ENCODE results near the gene CYP27C1. TPM values are rescaled to one million over a fixed set of nuclear protein-coding genes. Genes with fewer than 3 reads are reported as not detected.
"Not testable (repeated sequence)": the region's sequence is repeated elsewhere in the genome, so short reads cannot be mapped to it uniquely, and the experiment has no call there.

CYP27C1 gene
- total and polyA plus RNA-seq, 2 of the 13 experiments (the other 11 are each of a cell fraction or from before 2014, with no cell fraction given) = not detected

DNA sequence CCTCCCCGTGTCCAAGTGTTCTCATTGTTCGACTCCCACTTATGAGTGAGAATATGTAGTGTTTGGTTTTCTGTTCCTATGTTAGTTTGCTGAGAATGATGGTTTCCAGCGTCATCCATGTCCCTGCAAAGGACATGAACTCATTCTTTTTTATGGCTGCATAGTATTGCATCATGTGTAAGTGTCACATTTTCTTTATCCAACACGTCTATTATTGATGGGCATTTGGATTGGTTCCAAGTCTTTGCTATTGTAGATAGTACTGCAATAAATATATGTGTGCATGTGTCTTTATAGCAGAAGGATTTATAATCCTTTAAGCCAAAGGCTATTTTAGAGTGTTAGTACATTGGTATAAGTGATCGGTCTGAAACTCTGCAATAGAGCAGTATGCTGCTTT lies 4.0 kb upstream of the CYP27C1 start:
- FAIRE-seq; in situ Hi-C loops (cut with HindIII; ENCODE audit: extremely low pct_ligation_motif_present, low pct_unique_long_range_greater_than_20kb): not testable (repeated sequence)
- 55% methylated on average over 5 of the region's 5 CpGs for WGBS (ENCODE audit: low lambda C conversion rate)

GRCh38 chr2:127220768-127221527 lies 849 bp upstream of the CYP27C1 start:
- no peak for DNase-seq (ENCODE audit: low spot score)
- 0 out of 2 replicates have a peak, but pooled peaks have one; percentile 36 for TF ChIP-seq UBTF (CRISPR knock-in tag; IDR thresholded peaks at IDR 0.05)
- TF ChIP-seq ZSCAN31 (CRISPR knock-in tag; IDR thresholded peaks at IDR 0.05; ENCODE audit: low read depth) = no peak
- TF ChIP-seq, protein P1, sequence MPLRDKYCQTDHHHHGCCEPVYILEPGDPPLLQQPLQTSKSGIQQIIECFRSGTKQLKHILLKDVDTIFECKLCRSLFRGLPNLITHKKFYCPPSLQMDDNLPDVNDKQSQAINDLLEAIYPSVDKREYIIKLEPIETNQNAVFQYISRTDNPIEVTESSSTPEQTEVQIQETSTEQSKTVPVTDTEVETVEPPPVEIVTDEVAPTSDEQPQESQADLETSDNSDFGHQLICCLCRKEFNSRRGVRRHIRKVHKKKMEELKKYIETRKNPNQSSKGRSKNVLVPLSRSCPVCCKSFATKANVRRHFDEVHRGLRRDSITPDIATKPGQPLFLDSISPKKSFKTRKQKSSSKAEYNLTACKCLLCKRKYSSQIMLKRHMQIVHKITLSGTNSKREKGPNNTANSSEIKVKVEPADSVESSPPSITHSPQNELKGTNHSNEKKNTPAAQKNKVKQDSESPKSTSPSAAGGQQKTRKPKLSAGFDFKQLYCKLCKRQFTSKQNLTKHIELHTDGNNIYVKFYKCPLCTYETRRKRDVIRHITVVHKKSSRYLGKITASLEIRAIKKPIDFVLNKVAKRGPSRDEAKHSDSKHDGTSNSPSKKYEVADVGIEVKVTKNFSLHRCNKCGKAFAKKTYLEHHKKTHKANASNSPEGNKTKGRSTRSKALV (CRISPR knock-in tag; IDR thresholded peaks at IDR 0.05) = 0 out of 2 replicates have a peak, but pooled peaks have one; percentile 11
- TF ChIP-seq EZH2 (conservative IDR thresholded peaks at IDR 0.05; ENCODE audit: low read depth, low read length) = peak; percentile 87; the same call in 1 of the 2 replicates
- TF ChIP-seq CBX2 (IDR thresholded peaks at IDR 0.05; ENCODE audit: low read depth, low read length) = peak; percentile 62
- no peak for TF ChIP-seq CBX2 (CRISPR knock-in tag; IDR thresholded peaks at IDR 0.05; ENCODE audit: low read depth)
- no peak for TF ChIP-seq FOXM1 (CRISPR knock-in tag; IDR thresholded peaks at IDR 0.05)
- Histone ChIP-seq H3K36me3 (replicated peaks in 1 of 2; ENCODE audit: control insufficient read depth in 1 of 2, insufficient read depth in 2 of 2, low read length in 2 of 2) (no peaks in the 10 kb centered on the region), H3K79me2 (ENCODE audit: insufficient read depth, low read length) (no peaks in the 10 kb centered on the region), H3K27me3 (ENCODE audit: control insufficient read depth in 1 of 2, insufficient read depth in 2 of 2, low read length in 2 of 2) (peaks cover 22 to 56% of the 10 kb centered on the region in 2 experiments), H3K9ac (ENCODE audit: insufficient read depth, low read depth, low read length) (no peak overlapping the region), H3K4me3 (replicated peaks in 1 of 3; ENCODE audit: insufficient read depth in 1 of 3, low read depth in 2 of 3, low read length in 3 of 3) (peak overlapping the region in 2 of 3 experiments; percentile 13 to 66; a peak in 2 of 6 replicates), H2AFZ (ENCODE audit: low read length) (no peak overlapping the region), H4K20me1 (ENCODE audit: insufficient read depth, low read length) (no peaks in the 10 kb centered on the region), H3K27ac (ENCODE audit: extremely low read length, insufficient read depth, low read length) (no peak overlapping the region), H3K4me2 (ENCODE audit: low read depth, low read length) (peak overlapping the region; percentile 91), H3K4me1 (ENCODE audit: insufficient read depth, low read length) (peaks cover 22% of the 10 kb centered on the region), H3K9me3 (ENCODE audit: low read length) (no peaks in the 10 kb centered on the region)
- 58% methylated on average over 31 of the region's 31 CpGs for WGBS (ENCODE audit: low lambda C conversion rate)
- peak; percentile 60 for ATAC-seq
- BruUV-seq (replicated peaks) = no TSS peak
- ChIA-PET CTCF (ENCODE audit: low intra/inter-chr PET ratio, low total read pairs) (no interaction called here), POLR2A (no interaction called here)
- intact Hi-C loops (cut with micrococcal nuclease; ENCODE audit: unreplicated experiment) (no loop called here), in situ Hi-C loops (cut with HindIII; ENCODE audit: extremely low pct_ligation_motif_present, low pct_unique_long_range_greater_than_20kb) (no loop called here)
- no peak for FAIRE-seq

More for the DNA sequence above, 4.0 kb upstream of the CYP27C1 start:
- Histone ChIP-seq H3K4me1 (ENCODE audit: insufficient read depth, low read length) (peaks cover 34% of the 10 kb centered on the region), H3K27me3 (ENCODE audit: control insufficient read depth in 1 of 2, insufficient read depth in 2 of 2, low read length in 2 of 2) (peaks cover 16 to 36% of the 10 kb centered on the region in 2 experiments)
- peak; percentile 76 for TF ChIP-seq ATF7 (IDR thresholded peaks at IDR 0.05)
- intact Hi-C loops (cut with micrococcal nuclease; ENCODE audit: unreplicated experiment); H3K4me2 ChIP-seq (ENCODE audit: low read depth, low read length); H3K4me3 ChIP-seq (replicated peaks in 1 of 3; ENCODE audit: insufficient read depth in 1 of 3, low read depth in 2 of 3, low read length in 3 of 3); H4K20me1 ChIP-seq (ENCODE audit: insufficient read depth, low read length); POLR2A ChIA-PET; H2AFZ ChIP-seq (ENCODE audit: low read length); H3K9ac ChIP-seq (ENCODE audit: insufficient read depth, low read depth, low read length); DNase-seq (ENCODE audit: low spot score); CTCF ChIA-PET (ENCODE audit: low intra/inter-chr PET ratio, low total read pairs); BruUV-seq (replicated peaks); H3K36me3 ChIP-seq (replicated peaks in 1 of 2; ENCODE audit: control insufficient read depth in 1 of 2, insufficient read depth in 2 of 2, low read length in 2 of 2); H3K79me2 ChIP-seq (ENCODE audit: insufficient read depth, low read length); H3K9me3 ChIP-seq (ENCODE audit: low read length); H3K27ac ChIP-seq (ENCODE audit: extremely low read length, insufficient read depth, low read length); ATAC-seq; TF ChIP-seq ATF7 (CRISPR knock-in tag; IDR thresholded peaks at IDR 0.05): not testable (repeated sequence)

Data from HepG2 (cell line).